ENCODE data around the gene ZBTB46.
"Not testable (repeated sequence)": the region's sequence is repeated elsewhere in the genome, so short reads cannot be mapped to it uniquely, and the experiment has no call there.

GRCh38 chr20:63730189-63730733 is 100.8 kb downstream of the ZBTB46 start:
- TF ChIP-seq CTCF, EP300, POLR2A (IDR thresholded peaks at IDR 0.05): not testable (repeated sequence)
